DMS153 treated with DMSO at 0.1 percent for 48 hours (cell line): ENCODE measurements around the gene OPCML.

Experiments
- DNase-seq: peaks from one replicate; lab custom pipeline; 2025; ENCODE audit not compliant: unreplicated experiment; lab: John Stamatoyannopoulos, UW

Gene OPCML

DNA sequence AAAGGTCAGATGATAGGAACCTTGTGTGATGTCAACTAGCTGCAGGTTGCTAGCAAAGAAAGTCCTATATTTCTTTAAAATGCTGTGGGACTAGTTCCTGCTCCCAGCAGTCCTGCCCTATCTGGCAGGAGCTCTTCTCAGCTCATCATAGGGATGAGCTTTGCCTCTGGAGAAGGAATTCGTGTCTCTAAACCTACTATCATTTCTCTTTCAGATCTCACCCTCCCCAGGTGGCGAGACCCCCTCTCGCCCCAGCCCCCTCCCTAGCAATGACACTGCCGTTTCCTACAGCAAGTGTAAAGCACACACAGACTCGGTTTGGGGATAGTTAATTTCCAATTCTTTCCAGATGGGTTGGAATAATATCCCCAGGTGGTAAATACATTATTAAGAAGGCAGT lies 533.3 kb downstream of the OPCML start:
- DNase-seq = no peak

DNA sequence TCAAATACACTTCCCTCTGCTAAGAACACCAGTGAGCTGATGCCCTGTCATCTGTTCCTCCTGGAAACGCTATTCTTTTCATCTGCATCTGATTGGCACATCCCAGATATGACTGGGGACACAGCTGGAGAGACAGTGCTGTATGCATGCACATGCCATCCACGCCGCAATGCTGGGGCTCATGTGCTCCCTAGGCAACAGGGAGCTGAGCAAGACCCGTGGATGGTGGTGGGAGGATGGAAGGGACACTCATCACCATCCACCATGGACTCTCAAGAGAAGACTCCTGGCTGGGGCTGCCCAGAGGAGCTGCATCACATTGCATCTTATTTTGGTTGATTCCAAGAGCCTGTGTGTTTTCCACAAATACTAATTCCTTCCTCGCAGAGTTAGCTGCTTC lies 534.9 kb downstream of the OPCML start:
- DNase-seq = no peak

DNA sequence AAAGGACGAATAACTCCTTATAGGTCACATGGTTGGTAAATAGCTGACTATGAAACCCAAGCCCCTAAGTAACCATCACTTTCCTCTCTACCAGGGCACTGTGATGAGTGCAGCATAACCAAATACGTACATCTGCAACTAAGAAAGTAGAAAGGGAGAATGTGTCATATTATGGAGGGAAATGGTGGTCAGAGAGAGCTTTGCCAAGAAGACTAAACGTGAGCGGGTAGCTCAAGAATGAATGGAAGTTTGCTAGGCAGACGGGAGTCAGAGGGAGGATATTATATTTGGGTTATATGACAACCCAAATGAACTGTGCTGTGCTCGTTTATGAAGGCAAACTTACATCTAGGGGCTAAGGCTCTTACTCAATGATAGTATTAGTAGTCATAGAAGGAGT lies 537.3 kb downstream of the OPCML start:
- DNase-seq = no peak

DNA sequence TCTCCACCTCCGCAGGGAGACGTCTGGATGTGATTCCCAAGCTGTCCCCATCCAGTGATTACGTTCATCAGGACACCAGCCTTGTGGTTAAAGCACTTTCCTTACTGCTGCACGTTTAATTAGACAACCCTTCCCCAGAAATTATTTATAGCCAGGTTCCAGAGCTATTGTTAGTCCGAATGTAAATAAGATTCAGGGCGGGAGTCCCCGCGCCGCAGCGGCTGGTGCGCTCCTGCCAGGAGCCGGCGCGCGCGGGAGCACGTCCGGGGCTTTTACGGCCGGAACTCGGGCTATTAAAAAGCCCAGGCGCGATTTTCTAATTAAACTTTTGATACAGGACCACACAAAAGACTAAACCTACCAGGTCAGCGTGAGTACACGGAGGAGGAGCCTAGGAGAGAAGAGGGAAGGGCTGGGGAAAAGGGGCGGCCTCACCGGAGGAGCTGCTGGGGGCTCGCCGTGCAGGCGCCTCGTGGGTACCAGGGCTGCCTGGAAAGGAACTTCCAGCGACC lies 538.3 kb downstream of the OPCML start:
- peak; percentile 11 for DNase-seq

DNA sequence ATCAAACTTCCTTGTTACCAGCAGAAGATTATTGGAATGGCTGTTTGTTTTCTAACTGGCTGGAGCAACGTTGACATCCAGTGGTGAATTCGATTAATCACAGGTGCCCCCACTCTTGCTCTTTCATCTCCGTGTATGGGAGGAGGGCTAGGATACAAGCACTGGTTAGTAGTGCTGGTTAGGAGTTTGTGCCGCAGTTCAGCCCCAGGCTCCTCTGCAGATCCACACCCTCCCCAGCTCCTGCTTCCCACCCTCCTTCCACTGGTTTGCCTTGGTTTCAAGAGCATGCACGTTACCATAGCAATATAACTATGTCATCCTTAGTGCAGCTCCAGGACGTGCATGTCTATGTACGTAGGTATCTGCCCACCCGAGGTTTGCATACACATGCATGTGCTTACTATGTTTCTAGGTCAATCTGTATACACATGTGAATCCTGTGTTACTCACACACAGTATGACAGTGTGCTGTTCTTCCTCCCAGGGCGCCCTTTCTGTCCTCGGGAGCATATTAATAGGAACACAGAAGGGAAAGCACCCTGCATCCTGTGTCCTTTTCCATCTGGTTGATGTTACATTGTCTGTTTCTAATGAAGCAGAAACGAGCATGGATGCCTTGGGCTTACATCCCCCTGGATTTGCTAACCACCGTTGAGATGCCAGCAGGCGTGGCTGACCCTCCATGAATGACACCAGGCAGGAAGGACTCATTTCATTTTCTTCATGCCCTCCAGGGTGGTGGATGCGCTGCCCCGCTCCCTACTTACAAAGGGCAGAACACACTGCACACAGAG lies 539.3 kb downstream of the OPCML start:
- DNase-seq = peak; percentile 52

DNA sequence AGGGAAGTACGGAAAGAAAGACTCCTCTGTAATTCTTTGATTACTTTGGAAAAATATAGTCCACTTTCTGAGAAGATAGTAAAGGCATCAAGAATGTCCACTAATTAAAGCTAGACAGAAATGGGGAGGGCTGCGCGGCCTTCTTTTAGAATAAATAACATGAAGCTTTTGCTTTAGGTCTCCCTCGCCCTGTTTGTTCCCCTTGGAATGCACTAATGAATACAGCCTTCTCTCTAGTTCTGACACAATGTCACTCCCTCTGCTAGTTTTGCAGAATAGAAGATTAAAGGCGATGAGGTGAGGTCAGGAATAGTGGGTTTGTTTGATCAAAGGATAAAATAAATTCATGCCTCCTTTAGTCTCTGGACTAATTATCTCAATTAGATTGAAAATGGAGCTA lies 543.9 kb downstream of the OPCML start:
- no peak for DNase-seq

DNA sequence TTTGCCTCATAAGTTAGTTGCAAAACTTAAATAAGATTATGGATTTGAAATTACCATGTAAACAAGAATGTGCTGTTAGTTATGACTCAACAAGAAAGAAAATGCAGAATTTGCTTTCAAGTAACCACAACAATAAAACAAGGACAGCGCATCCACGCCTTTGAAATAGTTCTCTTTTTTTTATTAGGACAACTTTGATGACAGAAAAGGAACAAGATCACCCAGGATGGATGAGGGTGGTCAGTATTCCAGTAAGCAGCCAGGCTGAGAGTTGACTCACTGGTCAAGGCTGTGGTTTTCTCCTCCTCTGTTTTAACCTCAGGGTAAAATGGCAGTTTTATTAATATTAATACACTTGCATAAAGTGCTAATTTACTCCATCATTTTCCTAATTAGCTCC lies 544.4 kb downstream of the OPCML start:
- DNase-seq = no peak

DNA sequence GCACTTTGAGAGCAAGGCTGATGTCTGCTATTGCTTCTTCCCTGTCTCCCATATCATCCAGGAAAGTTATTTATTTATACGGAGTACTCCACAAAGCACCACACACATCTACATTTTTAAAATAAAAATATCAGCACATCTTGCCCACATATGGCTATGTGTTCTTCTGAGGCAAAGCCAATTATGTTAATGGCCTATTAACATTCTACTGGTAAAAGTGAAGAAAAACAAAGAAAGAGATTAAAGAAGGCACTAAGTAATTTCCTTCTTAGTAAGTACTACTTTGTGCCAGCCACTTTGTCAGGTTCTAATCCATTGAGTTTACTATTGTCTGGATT lies 548.7 kb downstream of the OPCML start:
- DNase-seq = no peak

DNA sequence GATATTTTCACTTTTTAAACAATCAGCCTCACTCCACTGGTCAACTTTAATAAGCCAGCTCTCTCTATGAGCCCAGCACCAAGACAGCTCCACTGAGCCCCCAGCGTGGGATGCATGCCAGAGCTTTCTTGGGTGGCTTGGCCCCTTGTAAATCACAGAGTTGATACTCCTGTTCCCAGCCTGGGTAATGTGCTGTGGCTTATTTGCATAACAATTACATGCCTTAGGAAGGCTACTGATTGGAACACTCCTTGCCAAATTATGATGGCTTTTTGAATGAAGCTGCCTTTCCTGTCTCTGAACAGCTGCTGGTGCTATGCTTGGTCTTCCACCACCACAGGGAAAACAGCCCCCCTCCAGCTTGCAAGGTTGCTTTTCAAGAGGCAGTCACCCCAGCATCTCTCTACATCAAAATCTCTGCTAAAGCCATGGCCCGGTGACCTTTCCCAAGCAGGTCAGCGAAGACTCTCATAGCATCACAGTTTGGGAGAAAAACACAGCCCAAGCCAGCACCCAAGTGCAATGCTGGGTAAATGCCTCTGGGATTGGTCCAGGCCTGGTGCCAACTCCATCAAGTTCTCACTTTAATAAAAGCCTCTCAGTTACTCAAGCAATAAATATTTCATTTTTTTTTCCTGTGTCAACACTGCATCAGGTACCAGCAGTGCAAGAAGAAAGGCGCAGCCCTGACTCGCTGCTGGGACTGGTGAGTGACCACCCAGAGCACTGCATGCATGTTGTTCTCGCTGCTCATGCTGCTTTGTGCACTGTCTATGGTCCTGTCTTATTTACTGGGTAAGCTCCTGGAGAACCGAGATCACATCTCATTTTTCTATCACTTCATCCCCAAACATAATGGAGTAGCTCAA lies 549.3 kb downstream of the OPCML start:
- DNase-seq = peak; percentile 23

DNA sequence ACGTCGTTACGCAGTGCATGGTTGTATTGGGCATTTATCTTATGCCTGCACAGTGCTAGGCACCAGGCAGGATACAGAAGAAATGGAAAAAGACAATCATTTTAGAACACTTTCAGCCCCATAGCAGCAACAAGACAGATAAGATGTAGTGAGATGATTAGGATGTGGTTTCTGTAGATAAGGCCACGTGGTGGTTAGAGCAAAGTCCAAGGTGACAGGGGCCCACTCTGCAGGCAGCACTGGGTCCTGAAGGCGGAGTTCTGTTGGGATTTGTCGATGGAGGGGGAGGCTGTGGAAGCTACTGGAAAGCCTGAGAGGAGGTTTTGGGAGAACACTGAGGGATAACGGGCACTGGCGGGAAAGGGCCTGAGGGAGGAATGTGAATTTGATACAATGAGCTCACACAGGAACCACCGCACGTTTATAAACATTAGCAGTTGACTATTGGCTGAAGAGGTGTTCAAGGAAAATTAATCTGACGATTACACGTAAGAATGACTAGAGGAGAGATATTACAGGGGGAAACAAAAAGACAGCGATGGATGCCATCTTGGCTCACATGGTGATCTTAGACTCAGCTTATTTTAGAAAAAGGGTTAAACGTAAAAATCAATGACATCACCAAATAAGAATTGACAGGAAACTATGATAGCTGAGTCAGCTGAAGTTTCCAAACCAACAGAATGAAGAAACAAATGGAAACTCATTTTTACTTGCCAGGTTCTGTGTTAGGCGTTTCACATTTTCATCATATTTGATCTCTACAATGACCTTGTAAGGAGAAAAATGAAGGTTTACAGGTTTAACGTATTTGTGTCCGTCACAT lies 551.0 kb downstream of the OPCML start:
- no peak for DNase-seq

DNA sequence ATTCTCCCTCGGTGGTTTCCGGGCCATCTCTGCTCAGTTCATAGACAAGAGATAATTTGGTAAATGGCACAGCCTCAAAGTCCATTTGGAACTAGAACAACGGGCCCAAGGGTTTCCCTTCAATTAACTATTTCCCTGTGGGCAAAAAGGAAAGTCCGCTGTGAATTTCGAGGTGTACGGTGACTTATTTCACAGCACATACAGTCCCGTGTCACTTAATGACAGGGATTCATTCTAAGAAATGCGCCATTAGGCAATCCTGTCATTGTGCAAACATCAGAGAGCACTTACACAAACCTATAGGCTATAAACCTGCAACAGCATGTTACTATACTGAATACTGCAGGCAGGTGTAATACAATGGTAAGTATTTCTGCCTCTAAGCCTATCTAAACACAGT lies 551.6 kb downstream of the OPCML start:
- peak; percentile 65 for DNase-seq

DNA sequence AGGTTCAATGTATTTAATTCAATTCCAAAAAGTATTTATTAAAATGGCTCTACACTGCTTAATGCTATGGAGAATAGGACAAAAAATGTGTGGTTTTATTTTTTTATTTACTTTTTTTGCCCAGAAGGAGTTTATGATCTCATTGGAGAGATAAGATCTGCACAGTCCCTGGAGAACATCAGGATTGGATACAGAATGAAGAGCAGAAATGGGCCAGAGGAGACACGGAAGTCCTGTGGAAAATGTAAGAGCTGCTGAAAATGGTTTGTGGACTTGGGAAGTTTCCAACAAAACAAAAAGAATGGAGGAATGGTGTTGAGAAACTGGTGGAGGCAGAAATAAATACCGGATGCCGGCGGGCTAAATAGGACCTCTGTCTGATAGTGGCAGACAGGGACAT lies 554.6 kb downstream of the OPCML start:
- no peak for DNase-seq

DNA sequence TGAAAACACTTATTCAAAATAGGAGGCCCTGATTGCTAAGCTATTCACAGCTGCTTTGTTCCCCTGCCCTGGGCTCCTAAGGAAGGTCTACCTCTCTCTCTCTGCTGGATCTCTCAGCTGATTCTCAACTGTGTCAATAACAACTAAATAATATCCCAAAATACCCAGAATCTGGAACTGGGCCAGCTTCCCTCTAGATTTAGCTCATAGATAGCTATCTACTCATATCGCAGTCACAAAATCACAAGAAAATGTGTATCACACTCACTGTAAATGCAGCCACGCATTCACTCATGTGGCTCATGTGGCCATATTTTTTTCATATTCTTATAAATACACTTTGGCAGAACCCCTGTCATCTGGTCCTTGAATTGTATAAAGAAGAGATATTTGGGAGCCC lies 555.1 kb downstream of the OPCML start:
- DNase-seq = peak; percentile 25

DNA sequence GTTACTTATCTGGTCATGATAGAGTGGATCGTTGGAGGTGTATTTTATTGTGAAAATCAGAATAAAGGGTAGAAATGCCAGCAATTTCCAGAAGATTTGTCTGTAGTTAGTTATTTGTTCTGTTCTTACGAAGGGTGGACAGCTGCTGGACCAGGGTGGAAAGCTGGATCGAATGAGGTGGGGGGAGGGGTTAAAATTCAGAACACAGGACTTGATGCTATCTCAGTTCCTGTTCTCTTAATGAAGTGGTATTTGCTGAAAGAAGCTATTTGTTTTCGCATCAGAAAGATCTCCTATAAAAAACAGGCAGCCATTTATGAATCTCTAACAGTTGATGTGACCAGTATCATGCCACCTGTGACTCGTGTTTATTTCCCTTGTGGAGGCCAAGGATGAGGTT lies 556.2 kb downstream of the OPCML start:
- DNase-seq = no peak

DNA sequence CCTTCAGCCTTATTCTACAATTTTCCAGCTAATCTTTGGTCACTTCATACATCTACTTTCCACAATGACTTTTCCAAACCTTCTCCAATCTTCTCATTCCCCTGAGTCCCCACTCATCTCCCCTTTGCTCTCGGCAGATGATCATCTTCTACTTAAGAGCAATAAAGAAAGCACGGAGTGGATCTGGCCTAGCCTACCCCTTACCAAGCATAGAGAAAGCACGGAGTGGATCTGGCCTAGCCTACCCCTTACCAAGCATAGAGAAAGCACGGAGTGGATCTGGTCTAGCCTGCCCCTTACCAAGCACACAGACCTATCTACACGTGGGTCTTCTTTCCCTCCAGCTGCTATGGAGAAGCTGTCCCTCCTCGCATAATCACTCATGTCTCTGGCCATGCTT lies 558.6 kb downstream of the OPCML start:
- DNase-seq = no peak

DNA sequence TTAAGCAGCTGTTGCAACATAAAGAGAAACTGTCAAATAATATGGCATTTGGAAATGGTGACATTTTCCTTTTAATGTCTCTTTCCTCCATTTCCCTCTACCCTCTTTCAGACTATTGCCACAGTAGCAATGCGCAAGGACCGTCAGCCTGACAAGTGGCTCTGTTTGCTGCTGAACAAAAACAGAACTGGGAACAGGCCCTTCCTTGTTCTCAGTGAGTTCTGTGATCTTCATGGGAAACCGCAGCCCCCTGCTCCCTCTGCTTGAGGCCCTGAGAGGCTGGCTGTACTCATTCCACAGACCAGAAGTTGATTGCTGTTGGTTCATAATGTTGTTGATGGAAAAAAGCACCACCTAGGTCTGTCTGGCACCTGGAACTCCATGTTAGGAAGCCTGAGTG lies 559.7 kb downstream of the OPCML start:
- no peak for DNase-seq

DNA sequence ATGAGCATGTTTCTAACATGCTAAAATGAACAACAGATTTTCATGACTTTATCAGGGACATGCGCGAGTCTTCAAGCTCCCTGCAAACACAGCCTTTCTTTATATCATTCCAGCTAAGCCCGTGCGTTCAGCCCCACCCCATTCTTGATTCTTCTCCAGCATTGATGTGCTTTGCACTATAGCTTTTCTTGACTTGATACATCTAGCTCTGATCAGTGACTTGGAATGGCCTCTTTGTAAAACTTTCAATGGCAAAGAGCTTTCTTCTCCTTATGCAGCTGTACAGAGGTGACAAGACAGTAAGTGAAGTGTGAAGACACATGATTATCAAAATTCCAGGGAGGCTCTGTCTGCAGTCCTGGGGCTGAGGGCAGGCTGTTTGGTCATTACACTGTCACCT lies 561.0 kb downstream of the OPCML start:
- no peak for DNase-seq

DNA sequence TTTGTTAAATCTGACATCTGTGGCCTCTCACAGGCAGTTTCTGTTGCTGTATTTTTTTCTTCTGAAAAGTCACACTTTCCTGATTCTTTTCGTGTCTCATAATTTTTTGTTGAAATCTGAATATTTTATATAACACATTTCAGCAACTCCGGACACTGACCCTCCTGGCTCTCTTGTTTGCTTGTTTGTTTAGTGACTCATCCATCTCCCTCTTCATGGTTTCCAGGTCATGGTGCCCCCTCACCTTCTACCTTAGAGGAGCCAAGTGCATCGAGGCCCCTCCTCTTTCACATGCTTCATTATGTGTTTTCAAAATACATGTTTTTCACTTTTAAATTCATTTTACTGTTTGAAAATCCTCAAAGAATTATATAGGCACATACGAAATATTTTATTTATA lies 562.4 kb downstream of the OPCML start:
- no peak for DNase-seq

DNA sequence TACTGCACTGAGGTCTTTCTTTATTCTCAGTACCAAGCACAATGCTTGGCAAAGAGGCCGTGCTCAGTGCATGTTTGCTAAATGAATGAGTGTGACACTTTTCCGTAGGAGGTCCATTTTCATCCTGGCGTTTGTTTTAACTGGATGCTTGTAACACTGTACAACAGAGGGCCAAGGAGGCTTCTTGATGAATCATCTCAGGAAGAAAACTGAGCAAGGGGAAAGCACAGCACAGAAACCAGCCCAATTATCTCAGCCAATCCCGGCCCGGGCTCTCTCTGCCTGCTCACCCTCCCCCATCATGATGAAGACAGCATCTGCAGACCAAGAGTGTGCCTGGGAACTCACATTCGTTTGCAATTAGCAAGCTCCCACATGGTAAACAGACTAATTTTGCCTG lies 570.3 kb downstream of the OPCML start:
- DNase-seq = no peak

DNA sequence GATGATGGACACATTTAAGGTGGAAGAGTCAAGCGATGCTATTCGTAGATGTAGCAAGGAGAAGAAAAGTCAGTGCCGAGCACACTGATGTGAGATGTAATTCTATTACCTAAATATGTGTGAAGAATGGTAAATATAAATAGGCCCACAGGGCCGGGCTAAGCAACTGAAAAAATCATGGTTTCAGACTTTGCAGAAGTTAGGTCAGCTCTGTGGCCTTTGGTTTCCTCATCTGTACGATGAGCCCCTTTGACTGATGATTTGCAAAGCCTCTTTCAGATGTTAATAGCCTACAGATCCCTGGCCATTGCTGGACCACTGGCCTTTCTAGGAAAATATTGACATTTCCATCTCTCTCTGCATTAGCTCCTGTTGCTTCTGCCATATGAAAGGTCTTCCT lies 570.8 kb downstream of the OPCML start:
- DNase-seq = no peak

DNA sequence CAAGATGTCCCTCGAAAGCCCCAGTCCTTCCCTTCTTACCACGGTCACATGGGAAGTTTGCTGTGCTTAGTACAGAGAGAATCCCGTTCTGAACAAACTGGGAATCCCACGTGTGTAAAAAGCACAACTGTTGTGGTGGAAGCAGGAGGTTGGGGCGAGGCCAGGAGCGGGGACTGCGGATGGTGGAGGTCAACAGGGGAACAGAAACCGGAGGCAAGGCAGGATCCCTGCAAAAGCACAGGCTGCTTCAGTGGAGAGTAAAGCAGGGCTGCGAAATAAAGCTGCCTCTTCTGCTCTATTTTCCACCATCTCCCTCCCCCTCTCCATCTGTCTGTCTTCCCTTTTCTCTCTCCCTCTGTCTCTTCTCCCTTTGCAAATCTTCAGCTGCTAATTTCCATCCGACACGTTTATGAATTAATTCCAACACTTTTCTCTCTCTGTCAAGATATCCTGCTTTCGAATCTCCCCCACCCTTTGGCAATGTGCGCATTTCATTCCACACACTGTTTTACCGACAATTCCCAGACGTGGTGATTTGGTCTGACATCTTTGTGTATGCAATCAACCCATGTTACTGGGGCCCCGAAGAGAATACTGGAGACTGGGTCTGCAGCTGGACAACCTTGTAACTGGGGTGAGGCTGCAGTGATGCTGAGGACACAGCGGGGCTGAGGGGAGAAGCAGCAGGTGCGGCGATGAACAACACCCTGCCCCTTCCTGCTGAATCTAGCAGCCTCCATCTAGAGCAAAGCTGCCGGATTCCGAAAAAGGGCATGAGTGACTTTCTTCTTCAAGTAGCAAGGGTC lies 571.8 kb downstream of the OPCML start:
- DNase-seq = no peak
